ENCODE results near the gene SPHKAP.
"Not testable (repeated sequence)": the region's sequence is repeated elsewhere in the genome, so short reads cannot be mapped to it uniquely, and the experiment has no call there.

Gene SPHKAP

DNA sequence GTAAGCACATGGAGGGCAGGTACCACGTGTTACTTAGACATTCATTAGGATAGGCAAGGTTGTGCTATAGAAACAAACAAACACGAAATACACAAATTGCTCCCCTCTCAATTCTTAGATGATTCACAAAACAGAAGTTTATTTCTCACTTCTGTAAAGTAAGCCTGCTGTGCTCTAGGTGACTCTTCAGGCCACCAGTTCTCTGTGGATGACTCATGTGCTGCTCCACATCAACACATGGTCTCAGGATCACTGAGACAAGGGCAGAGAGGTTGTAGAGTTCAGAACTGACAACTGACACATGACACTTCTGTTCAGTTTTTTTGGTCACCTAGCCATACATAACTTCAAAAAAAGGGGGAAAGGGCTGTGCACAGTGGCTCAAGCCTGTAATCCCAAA, 239.5 kb downstream of the SPHKAP start:
- Histone ChIP-seq H3K9me3 (ENCODE audit: control extremely low read depth in 1 of 5, control insufficient read depth in 4 of 5, insufficient read depth in 2 of 5, low read depth in 1 of 5, low read length in 4 of 5) (peaks cover 0 to 5% (median 0%) of the 10 kb centered on the region in 5 experiments), H3K27ac (ENCODE audit: insufficient read depth in 1 of 2, low read depth in 1 of 2, low read length in 2 of 2, poor library complexity in 1 of 2, severe bottlenecking in 2 of 2) (no peak overlapping the region), H3K4me1 (ENCODE audit: control extremely low read depth in 1 of 4, control insufficient read depth in 4 of 4, insufficient read depth in 4 of 4, low read length in 3 of 4) (no peaks in the 10 kb centered on the region), H3K36me3 (ENCODE audit: control insufficient read depth in 4 of 4, insufficient read depth in 4 of 4, low read length in 3 of 4) (no peaks in the 10 kb centered on the region), H3K27me3 (replicated peaks in 2 of 5; ENCODE audit: control insufficient read depth in 4 of 5, insufficient read depth in 5 of 5, low read length in 4 of 5) (peaks cover 0 to 1% (median 0%) of the 10 kb centered on the region in 5 experiments), H3K4me3 (ENCODE audit: control insufficient read depth in 1 of 7, extremely low read depth in 1 of 7, insufficient read depth in 4 of 7, low read depth in 2 of 7, low read length in 6 of 7) (no peak overlapping the region)
- DNase-seq, result no peak
- ChIA-PET POLR2A (no interaction called here), CTCF (no interaction called here)
- no CpG with 5 or more reads among the region's 2 CpGs for WGBS (ENCODE audit: insufficient coverage)

DNA sequence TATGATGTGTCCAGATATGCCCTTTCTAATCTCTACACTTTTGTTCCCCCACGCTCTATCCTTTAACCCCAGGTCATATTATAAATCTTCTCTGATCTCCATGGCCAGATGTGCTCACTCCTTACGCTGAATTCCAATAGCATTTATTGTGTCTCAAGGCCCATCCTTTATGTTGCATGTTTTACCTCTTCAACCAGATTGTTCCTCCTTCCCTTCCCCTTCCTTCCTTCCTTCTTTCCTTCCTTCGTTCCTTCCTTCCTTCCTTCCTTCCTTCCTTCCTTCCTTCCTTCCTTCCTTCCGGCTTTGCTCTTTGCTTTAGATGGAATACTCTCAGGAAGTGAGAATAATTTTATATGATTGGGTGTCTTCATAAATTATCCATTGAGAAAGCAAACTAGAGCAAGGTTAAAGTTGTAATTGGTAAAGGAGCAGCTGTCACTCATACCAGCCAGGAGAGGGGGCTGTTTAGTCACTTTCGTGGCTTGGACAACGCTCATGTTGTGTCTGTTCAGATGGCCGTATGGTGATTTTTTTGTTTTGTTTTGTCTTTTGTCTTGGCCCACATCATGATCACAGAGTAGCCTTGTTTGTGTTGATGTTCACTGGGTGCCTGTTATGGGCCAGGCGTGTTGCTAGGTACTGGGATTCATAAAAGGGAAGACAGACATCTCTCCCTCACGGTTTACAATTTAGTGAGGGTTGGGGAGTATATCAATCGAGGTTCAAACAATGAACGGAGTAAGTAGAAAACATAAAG, 242.0 kb downstream of the SPHKAP start:
- H3K27me3 ChIP-seq (replicated peaks in 2 of 5; ENCODE audit: control insufficient read depth in 4 of 5, insufficient read depth in 5 of 5, low read length in 4 of 5), result peaks cover 0 to 1% (median 0%) of the 10 kb centered on the region in 5 experiments
- POLR2A ChIA-PET, result no interaction called here
- CTCF ChIA-PET, result no interaction called here
- no peaks in the 10 kb centered on the region for H3K36me3 ChIP-seq (ENCODE audit: control insufficient read depth in 4 of 4, insufficient read depth in 4 of 4, low read length in 3 of 4)
- no peak overlapping the region for H3K4me3 ChIP-seq (ENCODE audit: control insufficient read depth in 1 of 7, extremely low read depth in 1 of 7, insufficient read depth in 4 of 7, low read depth in 2 of 7, low read length in 6 of 7)
- no peak overlapping the region for H3K27ac ChIP-seq (ENCODE audit: insufficient read depth in 1 of 2, low read depth in 1 of 2, low read length in 2 of 2, poor library complexity in 1 of 2, severe bottlenecking in 2 of 2)
- no peaks in the 10 kb centered on the region for H3K9me3 ChIP-seq (ENCODE audit: control extremely low read depth in 1 of 5, control insufficient read depth in 4 of 5, insufficient read depth in 2 of 5, low read depth in 1 of 5, low read length in 4 of 5)
- no peaks in the 10 kb centered on the region for H3K4me1 ChIP-seq (ENCODE audit: control extremely low read depth in 1 of 4, control insufficient read depth in 4 of 4, insufficient read depth in 4 of 4, low read length in 3 of 4)
- no peak for DNase-seq
- WGBS (ENCODE audit: insufficient coverage), result 56% methylated on average over 6 of the region's 11 CpGs

DNA sequence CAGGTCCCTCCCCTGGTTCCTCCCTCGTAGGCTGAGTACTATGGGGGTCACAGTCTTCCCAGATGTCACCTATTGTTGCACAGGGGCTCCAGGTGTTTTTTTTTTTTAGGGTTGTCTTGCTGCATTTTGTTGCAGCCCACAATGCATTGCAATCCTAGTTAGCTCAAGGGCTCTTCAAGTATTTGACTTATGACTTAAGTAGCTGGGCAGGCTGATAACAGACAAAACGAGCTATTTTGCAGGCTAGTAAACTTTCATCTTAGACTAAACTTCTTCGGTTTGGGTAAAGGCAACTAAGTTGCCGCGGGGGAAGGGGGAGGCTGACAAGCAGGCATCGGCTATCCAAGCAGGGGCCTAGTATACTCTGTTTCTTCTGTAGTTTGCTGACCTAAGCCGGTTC, 245.2 kb downstream of the SPHKAP start:
- H3K27ac ChIP-seq (ENCODE audit: insufficient read depth in 1 of 2, low read depth in 1 of 2, low read length in 2 of 2, poor library complexity in 1 of 2, severe bottlenecking in 2 of 2); CTCF ChIA-PET; H3K4me1 ChIP-seq (ENCODE audit: control extremely low read depth in 1 of 4, control insufficient read depth in 4 of 4, insufficient read depth in 4 of 4, low read length in 3 of 4); DNase-seq; H3K27me3 ChIP-seq (replicated peaks in 2 of 5; ENCODE audit: control insufficient read depth in 4 of 5, insufficient read depth in 5 of 5, low read length in 4 of 5); POLR2A ChIA-PET; H3K4me3 ChIP-seq (ENCODE audit: control insufficient read depth in 1 of 7, extremely low read depth in 1 of 7, insufficient read depth in 4 of 7, low read depth in 2 of 7, low read length in 6 of 7); H3K36me3 ChIP-seq (ENCODE audit: control insufficient read depth in 4 of 4, insufficient read depth in 4 of 4, low read length in 3 of 4); H3K9me3 ChIP-seq (ENCODE audit: control extremely low read depth in 1 of 5, control insufficient read depth in 4 of 5, insufficient read depth in 2 of 5, low read depth in 1 of 5, low read length in 4 of 5): not testable (repeated sequence)
- WGBS (ENCODE audit: insufficient coverage), result 91% methylated on average over 5 of the region's 7 CpGs

DNA sequence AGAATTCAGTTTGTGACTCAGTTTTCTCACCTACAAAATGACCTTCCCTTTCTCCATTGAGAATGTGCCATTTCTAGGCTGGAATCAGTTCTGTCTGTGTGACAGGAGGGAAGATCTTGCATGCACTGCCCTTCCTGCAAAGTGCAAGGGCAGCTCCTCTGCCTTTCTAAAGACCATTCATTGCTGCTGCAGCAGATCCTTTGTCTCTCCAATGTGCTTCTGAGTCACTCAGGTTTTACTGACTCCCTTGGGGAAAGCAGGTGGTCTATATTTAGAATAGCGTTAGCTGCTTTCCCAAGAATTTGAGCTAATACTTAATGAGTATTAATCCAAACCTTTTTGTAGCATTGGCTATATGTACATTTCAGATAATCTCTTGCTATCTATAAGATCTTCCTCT, 247.6 kb downstream of the SPHKAP start:
- peaks cover 0 to 3% (median 0%) of the 10 kb centered on the region in 5 experiments for H3K27me3 ChIP-seq (replicated peaks in 2 of 5; ENCODE audit: control insufficient read depth in 4 of 5, insufficient read depth in 5 of 5, low read length in 4 of 5)
- no peaks in the 10 kb centered on the region for H3K4me1 ChIP-seq (ENCODE audit: control extremely low read depth in 1 of 4, control insufficient read depth in 4 of 4, insufficient read depth in 4 of 4, low read length in 3 of 4)
- ChIA-PET POLR2A (no interaction called here), CTCF (no interaction called here)
- H3K4me3 ChIP-seq (ENCODE audit: control insufficient read depth in 1 of 7, extremely low read depth in 1 of 7, insufficient read depth in 4 of 7, low read depth in 2 of 7, low read length in 6 of 7), result no peak overlapping the region
- H3K36me3 ChIP-seq (ENCODE audit: control insufficient read depth in 4 of 4, insufficient read depth in 4 of 4, low read length in 3 of 4), result no peaks in the 10 kb centered on the region
- DNase-seq, result no peak
- no peak overlapping the region for H3K27ac ChIP-seq (ENCODE audit: insufficient read depth in 1 of 2, low read depth in 1 of 2, low read length in 2 of 2, poor library complexity in 1 of 2, severe bottlenecking in 2 of 2)
- peaks cover 0 to 1% (median 0%) of the 10 kb centered on the region in 5 experiments for H3K9me3 ChIP-seq (ENCODE audit: control extremely low read depth in 1 of 5, control insufficient read depth in 4 of 5, insufficient read depth in 2 of 5, low read depth in 1 of 5, low read length in 4 of 5)
- WGBS (ENCODE audit: insufficient coverage), result no CpG with 5 or more reads among the region's 1 CpG

DNA sequence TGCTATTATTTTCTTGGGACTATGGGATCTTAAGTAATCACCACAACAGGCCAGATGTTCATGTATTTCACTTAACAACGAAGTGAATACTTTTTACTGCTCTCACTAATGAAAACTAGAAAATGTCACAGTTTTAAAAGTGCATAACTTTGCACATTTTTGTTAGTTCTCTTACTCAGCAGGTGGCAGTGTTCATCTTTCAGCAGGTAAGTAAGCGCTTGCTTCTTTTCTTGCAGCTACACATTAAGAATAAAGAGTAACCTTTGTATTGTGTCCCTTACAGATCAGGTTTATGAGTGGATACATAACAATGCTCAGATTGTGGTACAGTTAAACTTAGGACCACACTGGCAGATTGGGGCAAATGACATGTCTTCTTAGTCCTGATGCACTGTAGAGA, 249.1 kb downstream of the SPHKAP start:
- no peaks in the 10 kb centered on the region for H3K36me3 ChIP-seq (ENCODE audit: control insufficient read depth in 4 of 4, insufficient read depth in 4 of 4, low read length in 3 of 4)
- WGBS (ENCODE audit: insufficient coverage), result 60% methylated on average over 1 of the region's 2 CpGs
- H3K9me3 ChIP-seq (ENCODE audit: control extremely low read depth in 1 of 5, control insufficient read depth in 4 of 5, insufficient read depth in 2 of 5, low read depth in 1 of 5, low read length in 4 of 5), result peaks cover 0 to 6% (median under 1%) of the 10 kb centered on the region in 5 experiments
- no peaks in the 10 kb centered on the region for H3K4me1 ChIP-seq (ENCODE audit: control extremely low read depth in 1 of 4, control insufficient read depth in 4 of 4, insufficient read depth in 4 of 4, low read length in 3 of 4)
- no peak for DNase-seq
- peaks cover 0 to 2% (median 0%) of the 10 kb centered on the region in 5 experiments for H3K27me3 ChIP-seq (replicated peaks in 2 of 5; ENCODE audit: control insufficient read depth in 4 of 5, insufficient read depth in 5 of 5, low read length in 4 of 5)
- CTCF ChIA-PET, result no interaction called here
- H3K4me3 ChIP-seq (ENCODE audit: control insufficient read depth in 1 of 7, extremely low read depth in 1 of 7, insufficient read depth in 4 of 7, low read depth in 2 of 7, low read length in 6 of 7), result no peak overlapping the region
- POLR2A ChIA-PET, result no interaction called here
- no peak overlapping the region for H3K27ac ChIP-seq (ENCODE audit: insufficient read depth in 1 of 2, low read depth in 1 of 2, low read length in 2 of 2, poor library complexity in 1 of 2, severe bottlenecking in 2 of 2)

DNA sequence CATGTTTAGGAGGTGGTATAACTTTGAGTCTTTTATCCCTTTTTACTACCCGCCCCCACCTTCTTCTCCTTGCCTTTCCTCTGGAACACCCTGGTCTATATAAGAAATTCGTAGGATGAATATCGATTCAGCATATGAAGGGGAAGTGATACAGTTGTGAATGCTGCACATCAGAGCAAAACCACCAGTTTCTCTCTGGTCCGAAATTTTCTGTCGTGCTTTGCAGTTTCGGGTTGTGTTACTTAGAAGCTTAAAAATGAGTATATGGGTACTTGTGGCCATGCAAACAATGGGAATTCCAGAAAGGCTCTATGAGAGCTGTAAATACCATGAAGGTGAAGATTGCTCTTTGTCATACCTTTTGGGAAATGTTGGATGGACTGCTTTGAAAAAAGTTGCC, 249.5 kb downstream of the SPHKAP start:
- Histone ChIP-seq H3K4me1 (ENCODE audit: control extremely low read depth in 1 of 4, control insufficient read depth in 4 of 4, insufficient read depth in 4 of 4, low read length in 3 of 4) (no peaks in the 10 kb centered on the region), H3K9me3 (ENCODE audit: control extremely low read depth in 1 of 5, control insufficient read depth in 4 of 5, insufficient read depth in 2 of 5, low read depth in 1 of 5, low read length in 4 of 5) (peaks cover 0 to 10% (median 2%) of the 10 kb centered on the region in 5 experiments), H3K27ac (ENCODE audit: insufficient read depth in 1 of 2, low read depth in 1 of 2, low read length in 2 of 2, poor library complexity in 1 of 2, severe bottlenecking in 2 of 2) (no peak overlapping the region), H3K4me3 (ENCODE audit: control insufficient read depth in 1 of 7, extremely low read depth in 1 of 7, insufficient read depth in 4 of 7, low read depth in 2 of 7, low read length in 6 of 7) (no peak overlapping the region), H3K27me3 (replicated peaks in 2 of 5; ENCODE audit: control insufficient read depth in 4 of 5, insufficient read depth in 5 of 5, low read length in 4 of 5) (peaks cover 0 to 2% (median 0%) of the 10 kb centered on the region in 5 experiments), H3K36me3 (ENCODE audit: control insufficient read depth in 4 of 4, insufficient read depth in 4 of 4, low read length in 3 of 4) (no peaks in the 10 kb centered on the region)
- 93% methylated on average over 5 of the region's 6 CpGs for WGBS (ENCODE audit: insufficient coverage)
- CTCF ChIA-PET, result no interaction called here
- no peak for DNase-seq
- POLR2A ChIA-PET, result no interaction called here

Data from common myeloid progenitor, CD34-positive (primary cell).